ENCODE results near the gene MTAP.

The MTAP gene

DNA sequence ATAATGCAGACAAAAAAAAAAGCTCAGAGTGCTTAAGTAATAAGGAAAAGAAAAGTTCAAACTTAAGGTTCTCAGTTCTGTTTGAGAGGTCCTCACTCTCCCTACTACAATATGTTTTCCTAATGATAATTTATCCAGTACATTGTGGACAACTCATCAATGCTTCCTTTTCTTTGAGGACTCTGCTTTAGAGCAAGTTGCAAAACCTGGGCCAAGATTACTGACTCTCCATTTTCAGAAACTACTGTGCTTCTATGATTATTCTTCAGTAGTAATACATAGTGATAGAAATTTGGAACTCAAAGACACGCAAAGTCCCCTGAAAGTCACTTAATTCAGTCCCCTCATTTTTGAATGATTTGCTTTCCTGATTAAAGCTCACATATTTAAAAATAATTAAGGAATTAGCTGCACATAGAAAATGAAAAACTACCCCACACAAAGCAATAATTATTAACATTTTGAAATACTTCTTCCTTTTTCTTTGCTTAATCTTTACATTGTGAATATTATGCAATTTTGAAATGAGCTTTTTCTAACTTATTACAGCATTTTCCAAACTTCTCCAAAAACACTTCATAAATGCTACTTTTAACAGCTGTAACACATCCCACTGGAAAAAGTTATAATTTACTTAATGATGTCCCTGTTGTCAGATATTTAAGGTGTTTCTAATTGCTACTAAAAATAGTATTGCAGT is 180.6 kb downstream of the MTAP start:
- Histone ChIP-seq H3K4me2 (ENCODE audit: low read depth, low read length, poor library complexity, severe bottlenecking) (no peak overlapping the region), H3K9me3 (ENCODE audit: insufficient read depth, low read length) (no peaks in the 10 kb centered on the region), H3K9ac (ENCODE audit: low read length) (no peak overlapping the region), H3K79me2 (ENCODE audit: insufficient read depth, low read length) (peaks cover 86% of the 10 kb centered on the region), H3K9me2 (replicated peaks; ENCODE audit: insufficient read depth, low read length) (no peaks in the 10 kb centered on the region), H3K36me3 (ENCODE audit: low read length) (peaks cover 14% of the 10 kb centered on the region; the same call in 1 of the 2 replicates), H3K27ac (ENCODE audit: low read depth, low read length) (no peak overlapping the region), H3F3A (ENCODE audit: insufficient read depth) (peaks cover 10% of the 10 kb centered on the region; the same call in 1 of the 2 replicates), H4K20me1 (ENCODE audit: low read depth, low read length) (no peaks in the 10 kb centered on the region; the same call in 1 of the 2 replicates), H3K27me3 (ENCODE audit: low read length) (no peaks in the 10 kb centered on the region), H3K4me3 (ENCODE audit: insufficient read depth, low read length, poor library complexity, severe bottlenecking) (no peak overlapping the region), H2AFZ (ENCODE audit: low read depth, low read length, severe bottlenecking) (no peak overlapping the region)
- no peak for TF ChIP-seq EZH2phosphoT487 (conservative IDR thresholded peaks at IDR 0.05; ENCODE audit: low read length)
- TF ChIP-seq, protein P1, sequence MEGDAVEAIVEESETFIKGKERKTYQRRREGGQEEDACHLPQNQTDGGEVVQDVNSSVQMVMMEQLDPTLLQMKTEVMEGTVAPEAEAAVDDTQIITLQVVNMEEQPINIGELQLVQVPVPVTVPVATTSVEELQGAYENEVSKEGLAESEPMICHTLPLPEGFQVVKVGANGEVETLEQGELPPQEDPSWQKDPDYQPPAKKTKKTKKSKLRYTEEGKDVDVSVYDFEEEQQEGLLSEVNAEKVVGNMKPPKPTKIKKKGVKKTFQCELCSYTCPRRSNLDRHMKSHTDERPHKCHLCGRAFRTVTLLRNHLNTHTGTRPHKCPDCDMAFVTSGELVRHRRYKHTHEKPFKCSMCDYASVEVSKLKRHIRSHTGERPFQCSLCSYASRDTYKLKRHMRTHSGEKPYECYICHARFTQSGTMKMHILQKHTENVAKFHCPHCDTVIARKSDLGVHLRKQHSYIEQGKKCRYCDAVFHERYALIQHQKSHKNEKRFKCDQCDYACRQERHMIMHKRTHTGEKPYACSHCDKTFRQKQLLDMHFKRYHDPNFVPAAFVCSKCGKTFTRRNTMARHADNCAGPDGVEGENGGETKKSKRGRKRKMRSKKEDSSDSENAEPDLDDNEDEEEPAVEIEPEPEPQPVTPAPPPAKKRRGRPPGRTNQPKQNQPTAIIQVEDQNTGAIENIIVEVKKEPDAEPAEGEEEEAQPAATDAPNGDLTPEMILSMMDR (IDR thresholded peaks at IDR 0.05; ENCODE audit: insufficient read depth, low read length, poor library complexity, severe bottlenecking) = no peak

DNA sequence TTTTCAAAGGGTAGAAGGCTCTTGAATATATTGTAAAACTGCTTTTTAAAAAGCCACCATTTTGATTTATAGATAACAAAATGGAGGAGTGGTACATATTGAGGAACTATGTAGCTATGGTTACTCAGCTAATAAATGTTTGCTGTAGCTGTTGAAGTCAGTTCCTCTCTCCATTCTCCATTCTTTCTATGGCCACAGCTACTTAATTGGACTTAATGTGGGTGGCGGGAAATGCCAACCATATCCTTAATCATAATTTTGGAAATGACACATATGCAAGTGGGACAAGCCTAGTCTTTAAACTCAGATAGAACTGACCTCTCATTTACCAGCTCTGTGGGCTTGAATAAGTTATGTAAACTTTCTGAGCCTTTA is 181.1 kb downstream of the MTAP start:
- TF ChIP-seq, protein P1 (IDR thresholded peaks at IDR 0.05; ENCODE audit: insufficient read depth, low read length, poor library complexity, severe bottlenecking) = no peak
- TF ChIP-seq EZH2phosphoT487 (conservative IDR thresholded peaks at IDR 0.05; ENCODE audit: low read length) = no peak
- H4K20me1 ChIP-seq (ENCODE audit: low read depth, low read length) = no peaks in the 10 kb centered on the region; the same call in 1 of the 2 replicates
- H3K27ac ChIP-seq (ENCODE audit: low read depth, low read length) = no peak overlapping the region
- no peak overlapping the region for H3K9ac ChIP-seq (ENCODE audit: low read length)
- H3K79me2 ChIP-seq (ENCODE audit: insufficient read depth, low read length) = peaks cover 88% of the 10 kb centered on the region
- peaks cover 17% of the 10 kb centered on the region; the same call in 1 of the 2 replicates for H3K36me3 ChIP-seq (ENCODE audit: low read length)
- H3F3A ChIP-seq (ENCODE audit: insufficient read depth) = peaks cover 10% of the 10 kb centered on the region; the same call in 1 of the 2 replicates
- H2AFZ ChIP-seq (ENCODE audit: low read depth, low read length, severe bottlenecking) = no peak overlapping the region
- no peaks in the 10 kb centered on the region for H3K9me3 ChIP-seq (ENCODE audit: insufficient read depth, low read length)
- no peak overlapping the region for H3K4me2 ChIP-seq (ENCODE audit: low read depth, low read length, poor library complexity, severe bottlenecking)
- no peak overlapping the region for H3K4me3 ChIP-seq (ENCODE audit: insufficient read depth, low read length, poor library complexity, severe bottlenecking)
- H3K27me3 ChIP-seq (ENCODE audit: low read length) = no peaks in the 10 kb centered on the region
- H3K9me2 ChIP-seq (replicated peaks; ENCODE audit: insufficient read depth, low read length) = no peaks in the 10 kb centered on the region

DNA sequence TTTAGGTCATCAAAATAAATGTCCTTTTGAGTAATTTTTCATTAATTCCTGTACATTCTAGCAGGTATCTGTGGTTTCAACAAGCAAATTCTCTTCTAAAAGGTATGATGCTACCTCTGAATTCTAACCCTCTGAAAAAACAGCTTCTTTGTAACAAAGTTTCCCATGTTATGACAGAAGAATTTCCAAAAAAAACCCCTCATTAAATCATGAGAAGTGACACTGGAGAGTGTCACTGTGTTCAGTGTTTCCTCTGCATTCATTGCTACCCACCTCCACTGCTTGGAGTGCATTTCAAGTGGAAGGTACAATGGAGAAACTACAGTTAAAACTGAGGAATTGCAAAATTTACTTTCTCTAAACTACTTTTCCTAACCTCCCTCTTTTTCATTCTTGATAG is 181.7 kb downstream of the MTAP start:
- no peak overlapping the region for H3K4me2 ChIP-seq (ENCODE audit: low read depth, low read length, poor library complexity, severe bottlenecking)

More for the DNA sequence above, 181.7 kb downstream of the MTAP start:
- Histone ChIP-seq H3K9ac (ENCODE audit: low read length) (no peak overlapping the region), H4K20me1 (ENCODE audit: low read depth, low read length) (no peaks in the 10 kb centered on the region), H3K9me3 (ENCODE audit: insufficient read depth, low read length) (no peaks in the 10 kb centered on the region), H3K36me3 (ENCODE audit: low read length) (peaks cover 17% of the 10 kb centered on the region; the same call in 1 of the 2 replicates), H3K4me3 (ENCODE audit: insufficient read depth, low read length, poor library complexity, severe bottlenecking) (no peak overlapping the region), H3K79me2 (ENCODE audit: insufficient read depth, low read length) (peaks cover 88% of the 10 kb centered on the region), H2AFZ (ENCODE audit: low read depth, low read length, severe bottlenecking) (no peak overlapping the region), H3K27ac (ENCODE audit: low read depth, low read length) (no peak overlapping the region), H3K9me2 (replicated peaks; ENCODE audit: insufficient read depth, low read length) (no peaks in the 10 kb centered on the region), H3F3A (ENCODE audit: insufficient read depth) (peaks cover 10% of the 10 kb centered on the region; the same call in 1 of the 2 replicates), H3K27me3 (ENCODE audit: low read length) (no peaks in the 10 kb centered on the region)
- TF ChIP-seq, protein P1 (IDR thresholded peaks at IDR 0.05; ENCODE audit: insufficient read depth, low read length, poor library complexity, severe bottlenecking) = no peak
- no peak for TF ChIP-seq EZH2phosphoT487 (conservative IDR thresholded peaks at IDR 0.05; ENCODE audit: low read length)

Data from SU-DHL-6 (cell line).